AG09309 (cell line): ENCODE data around the gene IKZF3.

Experiments
- DNase-seq: peaks from one replicate; pipeline ENCODE4 v3.0.0-alpha.2; 2010; ENCODE audit warnings: low read depth
- H3K4me3 ChIP-seq: 2 replicates; pipeline ENCODE4 v1.5.1; 2011; ENCODE audit warnings: mild to moderate bottlenecking, low read depth, low read length, moderate library complexity; ENCODE audit not compliant: control insufficient read depth
- CTCF ChIP-seq: IDR thresholded peaks from 2 replicates; pipeline ENCODE4 v1.5.1; 2011; ENCODE audit warnings: mild to moderate bottlenecking, low read depth, low read length, inconsistent platforms; ENCODE audit not compliant: insufficient read depth, control insufficient read depth; ENCODE audit errors: missing control alignments

IKZF3 gene

DNA sequence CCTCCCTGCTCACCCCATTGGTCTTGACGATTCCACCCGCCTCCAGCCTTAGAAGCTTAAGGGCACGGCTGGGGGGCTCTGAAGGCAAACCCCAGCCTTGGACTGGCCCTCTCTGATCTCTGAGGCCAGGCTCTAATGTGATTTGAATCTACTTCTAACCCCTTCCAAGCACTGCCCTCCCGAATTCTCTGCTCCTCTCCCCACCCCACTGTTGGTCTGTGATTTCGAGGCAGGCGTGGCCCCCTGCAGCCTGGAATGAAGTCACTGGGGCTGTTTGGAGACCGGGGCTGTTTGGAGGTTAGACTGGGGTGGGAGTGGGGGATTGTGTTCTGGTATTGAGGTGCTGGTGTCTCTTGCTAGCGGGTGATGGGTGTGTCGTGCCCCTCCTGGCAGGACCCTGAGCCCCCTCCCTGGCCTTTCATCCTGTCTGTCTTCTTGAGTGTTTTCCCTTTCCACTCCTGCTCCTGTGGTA lies 124.2 kb downstream of the IKZF3 start:
- no peak overlapping the region for H3K4me3 ChIP-seq
- no peak for DNase-seq
- TF ChIP-seq CTCF, result no peak

DNA sequence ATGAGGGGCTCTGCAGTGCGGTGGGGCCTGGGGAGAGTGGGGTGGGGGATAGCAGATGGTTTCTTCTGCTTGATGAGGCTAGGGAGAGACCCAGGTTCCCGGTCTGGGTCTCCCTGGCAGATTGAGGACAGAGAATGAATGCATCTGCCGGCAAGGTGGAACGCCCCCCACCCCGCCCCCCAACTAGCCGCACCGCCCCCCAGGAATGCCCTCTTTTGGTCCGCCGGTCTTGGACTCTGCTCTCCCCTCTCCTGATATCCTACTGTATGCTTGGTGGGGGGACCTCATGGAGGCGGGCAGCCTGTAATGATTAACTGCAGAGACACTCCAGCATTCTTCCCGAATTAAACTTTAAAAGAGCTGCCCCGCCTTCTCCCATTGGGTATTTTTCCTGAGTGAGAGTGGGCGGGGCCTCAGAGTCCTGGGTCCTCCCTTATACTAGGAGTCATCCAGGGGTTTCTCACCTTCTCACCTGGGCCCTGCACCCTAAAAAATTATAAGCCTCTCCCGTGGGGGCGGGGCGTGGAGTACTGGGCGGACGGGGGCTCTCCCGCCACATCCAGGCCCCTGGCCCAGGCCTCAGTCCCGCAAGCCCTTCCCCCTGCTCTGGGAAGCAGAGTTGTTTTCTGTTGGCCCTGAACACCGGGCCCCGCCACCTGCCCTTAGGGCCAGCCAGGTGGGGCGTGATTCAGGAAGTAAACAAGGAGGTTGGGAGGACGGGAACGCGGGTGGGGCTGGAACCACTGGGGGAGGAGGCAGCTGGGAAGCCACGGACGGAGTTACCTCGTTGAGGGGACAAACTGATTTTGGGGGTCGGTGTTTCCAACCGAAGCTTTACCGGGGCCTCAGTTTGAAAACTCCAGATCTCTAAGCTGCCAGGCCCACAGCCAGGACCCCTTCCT lies 124.9 kb downstream of the IKZF3 start:
- no peak for DNase-seq
- H3K4me3 ChIP-seq, result peak overlapping the region; percentile 21
- TF ChIP-seq CTCF, result no peak

- no peak overlapping the region for H3K4me3 ChIP-seq
- DNase-seq, result no peak
- no peak for TF ChIP-seq CTCF
Measured at GRCh38 chr17:39738568-39738901, 125.6 kb downstream of the IKZF3 start.

GRCh38 chr17:39737760-39738567 lies 126.1 kb downstream of the IKZF3 start, which contains the start of gene GRB7:
GRB7 (plus strand) TSS chr17:39737938; CDS start chr17:39742302, 4,364 bp downstream.
- TF ChIP-seq CTCF, result no peak
- no peak within 1 kb of the TSS for H3K4me3 ChIP-seq
- DNase-seq, result no peak

GRCh38 chr17:39737206-39737759 lies 126.8 kb downstream of the IKZF3 start:
- no peak for DNase-seq

More at GRCh38 chr17:39737206-39737759, 126.8 kb downstream of the IKZF3 start:
- TF ChIP-seq CTCF, result no peak
- H3K4me3 ChIP-seq, result no peak overlapping the region
